Measurements from ENCODE around the gene CCNT2. TPM values are rescaled to one million over a fixed set of nuclear protein-coding genes. Genes with fewer than 3 reads are reported as not detected.

CCNT2 gene
- total RNA-seq, 1 donor from 2014 or later = 108 TPM

- no peaks in the 10 kb centered on the region for H3K36me3 Mint-ChIP-seq
- Histone ChIP-seq H2AFZ (replicated peaks) (no peak overlapping the region), H3K4me1 (no peaks in the 10 kb centered on the region), H3F3A (ENCODE audit: low read depth) (no peaks in the 10 kb centered on the region), H3K36me3 (no peaks in the 10 kb centered on the region), H3K9ac (no peak overlapping the region), H3K4me3 (no peak overlapping the region), H3K27me3 (no peaks in the 10 kb centered on the region), H3K27ac (no peak overlapping the region), H3K9me3 (ENCODE audit: low read depth) (no peaks in the 10 kb centered on the region), H4K20me1 (ENCODE audit: low read depth) (no peaks in the 10 kb centered on the region), H3K79me2 (ENCODE audit: low read depth) (no peaks in the 10 kb centered on the region), H3K4me2 (no peak overlapping the region)
- H3K27me3 Mint-ChIP-seq (ENCODE audit: insufficient read depth, low read depth) = no peaks in the 10 kb centered on the region
- H3K4me1 Mint-ChIP-seq = no peaks in the 10 kb centered on the region
- H3K4me3 Mint-ChIP-seq = no peak overlapping the region
- no peak overlapping the region for H3K27ac Mint-ChIP-seq
- TF ChIP-seq EZH2 (IDR thresholded peaks at IDR 0.05) (no peak), EZH2phosphoT487 (IDR thresholded peaks at IDR 0.05) (no peak)
- TF ChIP-seq, protein P1, sequence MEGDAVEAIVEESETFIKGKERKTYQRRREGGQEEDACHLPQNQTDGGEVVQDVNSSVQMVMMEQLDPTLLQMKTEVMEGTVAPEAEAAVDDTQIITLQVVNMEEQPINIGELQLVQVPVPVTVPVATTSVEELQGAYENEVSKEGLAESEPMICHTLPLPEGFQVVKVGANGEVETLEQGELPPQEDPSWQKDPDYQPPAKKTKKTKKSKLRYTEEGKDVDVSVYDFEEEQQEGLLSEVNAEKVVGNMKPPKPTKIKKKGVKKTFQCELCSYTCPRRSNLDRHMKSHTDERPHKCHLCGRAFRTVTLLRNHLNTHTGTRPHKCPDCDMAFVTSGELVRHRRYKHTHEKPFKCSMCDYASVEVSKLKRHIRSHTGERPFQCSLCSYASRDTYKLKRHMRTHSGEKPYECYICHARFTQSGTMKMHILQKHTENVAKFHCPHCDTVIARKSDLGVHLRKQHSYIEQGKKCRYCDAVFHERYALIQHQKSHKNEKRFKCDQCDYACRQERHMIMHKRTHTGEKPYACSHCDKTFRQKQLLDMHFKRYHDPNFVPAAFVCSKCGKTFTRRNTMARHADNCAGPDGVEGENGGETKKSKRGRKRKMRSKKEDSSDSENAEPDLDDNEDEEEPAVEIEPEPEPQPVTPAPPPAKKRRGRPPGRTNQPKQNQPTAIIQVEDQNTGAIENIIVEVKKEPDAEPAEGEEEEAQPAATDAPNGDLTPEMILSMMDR (IDR thresholded peaks at IDR 0.05) = no peak
- no peak for DNase-seq (ENCODE audit: low spot score)
- peaks cover 9% of the 10 kb centered on the region for H3K9me3 Mint-ChIP-seq
Measured at GRCh38 chr2:134979221-134979620, 60.6 kb downstream of the CCNT2 start.

DNA sequence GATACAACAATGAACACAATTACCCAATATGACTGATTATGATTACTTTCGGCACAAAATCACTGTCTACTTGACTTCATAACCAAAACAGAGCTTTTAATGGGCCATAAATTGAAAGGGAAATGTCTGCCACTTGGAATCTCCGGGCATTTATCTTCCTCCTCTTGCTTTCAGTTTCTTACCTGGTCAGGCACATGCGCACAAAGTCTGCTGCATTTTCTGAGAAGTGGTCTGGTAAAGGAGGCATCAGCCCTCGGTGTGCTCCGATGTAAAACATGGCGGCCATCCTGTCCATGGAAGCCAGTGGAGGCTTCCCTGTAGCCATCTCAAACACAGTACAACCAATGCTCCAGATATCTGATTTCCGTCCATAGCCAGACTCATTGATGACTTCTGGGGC lies 62.0 kb downstream of the CCNT2 start:
- Histone ChIP-seq H4K20me1 (ENCODE audit: low read depth) (no peaks in the 10 kb centered on the region), H3K9ac (no peak overlapping the region), H3K4me1 (no peaks in the 10 kb centered on the region), H3K27ac (no peak overlapping the region), H3K4me2 (no peak overlapping the region), H3K27me3 (no peaks in the 10 kb centered on the region), H2AFZ (replicated peaks) (no peak overlapping the region), H3K4me3 (no peak overlapping the region), H3K79me2 (ENCODE audit: low read depth) (no peaks in the 10 kb centered on the region), H3K36me3 (no peaks in the 10 kb centered on the region), H3F3A (ENCODE audit: low read depth) (no peaks in the 10 kb centered on the region), H3K9me3 (ENCODE audit: low read depth) (no peaks in the 10 kb centered on the region)
- Mint-ChIP-seq H3K27ac (no peak overlapping the region), H3K9me3 (no peaks in the 10 kb centered on the region), H3K4me3 (no peak overlapping the region), H3K4me1 (no peaks in the 10 kb centered on the region), H3K27me3 (ENCODE audit: insufficient read depth, low read depth) (no peaks in the 10 kb centered on the region), H3K36me3 (no peaks in the 10 kb centered on the region)
- DNase-seq (ENCODE audit: low spot score) = no peak
- TF ChIP-seq, protein P1 (IDR thresholded peaks at IDR 0.05) = no peak
- no peak for TF ChIP-seq EZH2 (IDR thresholded peaks at IDR 0.05)

DNA sequence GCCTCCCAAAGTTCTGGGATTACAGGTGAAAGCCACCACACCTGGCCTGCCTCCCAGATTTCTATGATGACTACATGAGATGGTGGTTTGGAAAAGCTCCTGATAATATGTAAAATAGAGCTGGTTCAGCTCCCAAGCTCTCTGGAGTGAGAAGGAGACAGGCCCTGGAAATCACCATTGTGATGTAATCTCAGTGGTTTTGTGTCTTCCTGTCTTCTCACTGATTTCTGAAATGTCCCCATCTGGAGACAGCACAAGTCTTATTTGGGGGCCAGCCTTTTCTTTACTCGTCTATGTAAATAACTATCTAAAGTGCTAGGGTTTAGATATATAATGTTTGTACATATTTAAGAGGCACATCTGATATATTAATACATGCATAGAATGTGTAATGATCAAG lies 64.0 kb downstream of the CCNT2 start:
- H3K79me2 ChIP-seq (ENCODE audit: low read depth) = no peaks in the 10 kb centered on the region
- no peaks in the 10 kb centered on the region for H3K27me3 Mint-ChIP-seq (ENCODE audit: insufficient read depth, low read depth)
- no peak overlapping the region for H3K4me3 Mint-ChIP-seq
- no peak for TF ChIP-seq EZH2 (IDR thresholded peaks at IDR 0.05)
- TF ChIP-seq, protein P1 (IDR thresholded peaks at IDR 0.05) = no peak
- no peak for TF ChIP-seq EZH2phosphoT487 (IDR thresholded peaks at IDR 0.05)
- H3K4me3 ChIP-seq = no peak overlapping the region
- no peaks in the 10 kb centered on the region for H3K4me1 Mint-ChIP-seq
- H3K9ac ChIP-seq = no peak overlapping the region
- H3K9me3 Mint-ChIP-seq = no peaks in the 10 kb centered on the region
- no peaks in the 10 kb centered on the region for H3K4me1 ChIP-seq
- H3K36me3 Mint-ChIP-seq = no peaks in the 10 kb centered on the region
- no peak overlapping the region for H3K27ac ChIP-seq
- no peak for DNase-seq (ENCODE audit: low spot score)
- no peaks in the 10 kb centered on the region for H4K20me1 ChIP-seq (ENCODE audit: low read depth)
- no peaks in the 10 kb centered on the region for H3F3A ChIP-seq (ENCODE audit: low read depth)
- no peak overlapping the region for H3K4me2 ChIP-seq
- no peaks in the 10 kb centered on the region for H3K9me3 ChIP-seq (ENCODE audit: low read depth)
- no peaks in the 10 kb centered on the region for H3K36me3 ChIP-seq
- no peaks in the 10 kb centered on the region for H3K27me3 ChIP-seq
- no peak overlapping the region for H3K27ac Mint-ChIP-seq
- H2AFZ ChIP-seq (replicated peaks) = no peak overlapping the region

DNA sequence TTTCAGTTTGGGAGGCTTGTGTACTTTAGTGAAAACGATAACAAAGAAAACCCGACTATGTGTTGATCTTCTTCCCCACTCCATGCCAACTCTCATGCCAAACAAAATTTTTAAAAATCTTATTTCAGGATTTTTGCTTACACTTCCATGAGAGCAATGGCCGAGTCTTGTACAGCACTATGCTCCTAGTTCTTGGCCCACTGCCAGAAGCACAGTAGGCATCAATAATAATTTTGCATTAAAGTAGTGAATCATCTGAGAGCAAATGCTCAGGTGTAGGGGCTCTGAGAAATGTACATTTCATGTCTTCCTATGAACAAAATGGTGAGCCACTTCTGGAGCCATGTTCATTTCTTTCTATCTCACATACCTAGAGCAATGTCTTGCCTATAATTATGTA lies 66.4 kb downstream of the CCNT2 start:
- Histone ChIP-seq H4K20me1 (ENCODE audit: low read depth) (no peaks in the 10 kb centered on the region), H3K27me3 (no peaks in the 10 kb centered on the region), H3K4me2 (no peak overlapping the region), H3K79me2 (ENCODE audit: low read depth) (no peaks in the 10 kb centered on the region), H3F3A (ENCODE audit: low read depth) (no peaks in the 10 kb centered on the region), H3K4me1 (no peaks in the 10 kb centered on the region), H3K27ac (no peak overlapping the region), H3K9ac (no peak overlapping the region), H2AFZ (replicated peaks) (no peak overlapping the region), H3K4me3 (no peak overlapping the region), H3K9me3 (ENCODE audit: low read depth) (no peaks in the 10 kb centered on the region), H3K36me3 (no peaks in the 10 kb centered on the region)
- H3K27me3 Mint-ChIP-seq (ENCODE audit: insufficient read depth, low read depth) = no peaks in the 10 kb centered on the region
- no peaks in the 10 kb centered on the region for H3K4me1 Mint-ChIP-seq
- TF ChIP-seq EZH2phosphoT487 (IDR thresholded peaks at IDR 0.05) (no peak), EZH2 (IDR thresholded peaks at IDR 0.05) (no peak)
- TF ChIP-seq, protein P1 (IDR thresholded peaks at IDR 0.05) = no peak
- H3K4me3 Mint-ChIP-seq = no peak overlapping the region
- DNase-seq (ENCODE audit: low spot score) = no peak
- H3K9me3 Mint-ChIP-seq = no peaks in the 10 kb centered on the region
- H3K27ac Mint-ChIP-seq = no peak overlapping the region
- H3K36me3 Mint-ChIP-seq = no peaks in the 10 kb centered on the region
